Activated naive CD4-positive, alpha-beta T cell (primary cell): Measurements from ENCODE around the gene MS4A6A.
"Not testable (repeated sequence)": the region's sequence is repeated elsewhere in the genome, so short reads cannot be mapped to it uniquely, and the experiment has no call there.

Experiments
- DNase-seq, 4 experiments: peaks; one replicate each; lab custom pipeline; 2025; lab: John Stamatoyannopoulos, UW

Gene MS4A6A, protein sequence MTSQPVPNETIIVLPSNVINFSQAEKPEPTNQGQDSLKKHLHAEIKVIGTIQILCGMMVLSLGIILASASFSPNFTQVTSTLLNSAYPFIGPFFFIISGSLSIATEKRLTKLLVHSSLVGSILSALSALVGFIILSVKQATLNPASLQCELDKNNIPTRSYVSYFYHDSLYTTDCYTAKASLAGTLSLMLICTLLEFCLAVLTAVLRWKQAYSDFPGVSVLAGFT

GRCh38 chr11:60182541-60183330, at the start of gene MS4A6A:
Gene MS4A6A (minus strand): TSS chr11:60183083. CDS start chr11:60181727, 1,356 bp downstream.
- no peak for DNase-seq

DNA sequence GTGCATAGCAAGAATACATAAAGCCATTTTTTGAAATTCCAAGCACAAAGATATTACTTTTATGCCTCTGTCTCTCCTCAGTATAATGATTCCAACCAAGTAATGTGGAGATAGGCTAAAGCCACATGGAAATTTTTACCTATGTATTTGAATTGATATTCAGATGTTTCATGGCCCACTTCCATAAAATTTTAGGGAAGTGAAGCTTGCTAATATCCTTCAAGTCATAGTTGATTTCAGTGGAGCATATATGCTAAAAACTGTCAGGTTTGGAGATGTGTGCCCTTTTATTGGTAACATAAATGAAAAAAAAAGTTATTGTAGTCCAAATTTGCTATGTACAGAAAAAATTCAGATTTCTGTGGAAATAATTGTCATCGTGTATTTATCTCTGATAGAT, 47.8 kb upstream of the MS4A6A start:
- no peak for DNase-seq

DNA sequence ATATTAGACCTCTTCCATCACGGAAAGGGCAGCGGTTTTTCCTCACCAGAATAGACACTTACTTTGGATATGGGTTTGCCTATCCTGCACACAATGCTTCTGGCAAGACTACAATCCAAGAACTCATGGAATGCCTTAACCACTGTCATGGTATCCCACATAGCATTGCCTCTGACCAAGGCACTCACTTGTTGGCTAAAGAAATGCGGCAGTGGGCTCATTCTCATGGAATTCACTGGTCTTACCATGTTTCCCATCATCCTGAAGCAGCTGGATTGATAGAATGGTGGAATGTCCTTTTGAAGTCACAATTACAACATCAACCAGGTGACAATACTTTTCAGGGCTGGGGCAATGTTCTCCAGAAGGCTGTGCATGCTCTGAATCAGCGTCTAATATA, 39.3 kb upstream of the MS4A6A start:
- no peak for DNase-seq

GRCh38 chr11:60221692-60222091, 38.8 kb upstream of the MS4A6A start:
- DNase-seq, result no peak

DNA sequence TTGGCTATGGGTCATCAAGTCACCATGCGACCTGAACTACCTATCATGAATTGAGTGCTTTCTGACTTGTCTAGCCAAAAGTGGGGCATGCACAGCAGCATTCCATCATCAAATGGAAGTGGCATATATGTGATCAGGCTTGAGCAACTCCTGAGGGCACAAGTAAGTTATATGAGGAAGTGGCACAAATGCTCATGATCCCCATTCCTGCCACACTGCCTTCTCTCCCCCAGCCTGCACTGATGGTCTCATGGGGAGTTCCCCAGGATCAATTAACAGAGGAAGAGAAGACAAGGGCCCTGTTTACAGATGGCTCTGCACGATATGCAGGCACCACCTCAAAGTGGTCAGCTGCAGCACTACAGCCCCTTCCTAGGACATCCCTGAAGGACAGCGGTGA, 38.3 kb upstream of the MS4A6A start:
- no peak for DNase-seq

- DNase-seq, result no peak
These were observed 31.5 kb upstream of the MS4A6A start for GRCh38 chr11:60214386-60214785.

GRCh38 chr11:60211206-60211605, 28.3 kb upstream of the MS4A6A start:
- no peak for DNase-seq

DNA sequence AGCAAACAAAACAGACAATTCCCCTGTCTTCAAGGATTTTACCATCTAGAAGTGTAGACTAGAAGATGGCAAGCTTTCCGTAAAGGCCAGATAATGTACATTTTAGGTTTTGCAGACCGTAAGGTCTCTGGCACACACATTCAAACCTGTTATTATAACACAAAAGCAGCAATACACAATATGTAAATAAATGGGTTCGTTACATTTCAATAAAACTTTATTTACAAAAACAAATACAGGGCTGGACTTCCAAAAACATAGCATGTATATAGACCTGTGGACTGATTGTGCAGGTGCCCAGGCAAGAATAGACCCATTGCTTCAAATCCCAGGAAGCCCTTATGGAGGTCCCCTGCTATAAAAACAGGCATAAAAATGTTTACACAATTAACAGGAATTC, 27.1 kb upstream of the MS4A6A start:
- DNase-seq, result no peak

- no peak for DNase-seq
These were observed 26.1 kb upstream of the MS4A6A start for GRCh38 chr11:60208951-60209350.

DNA sequence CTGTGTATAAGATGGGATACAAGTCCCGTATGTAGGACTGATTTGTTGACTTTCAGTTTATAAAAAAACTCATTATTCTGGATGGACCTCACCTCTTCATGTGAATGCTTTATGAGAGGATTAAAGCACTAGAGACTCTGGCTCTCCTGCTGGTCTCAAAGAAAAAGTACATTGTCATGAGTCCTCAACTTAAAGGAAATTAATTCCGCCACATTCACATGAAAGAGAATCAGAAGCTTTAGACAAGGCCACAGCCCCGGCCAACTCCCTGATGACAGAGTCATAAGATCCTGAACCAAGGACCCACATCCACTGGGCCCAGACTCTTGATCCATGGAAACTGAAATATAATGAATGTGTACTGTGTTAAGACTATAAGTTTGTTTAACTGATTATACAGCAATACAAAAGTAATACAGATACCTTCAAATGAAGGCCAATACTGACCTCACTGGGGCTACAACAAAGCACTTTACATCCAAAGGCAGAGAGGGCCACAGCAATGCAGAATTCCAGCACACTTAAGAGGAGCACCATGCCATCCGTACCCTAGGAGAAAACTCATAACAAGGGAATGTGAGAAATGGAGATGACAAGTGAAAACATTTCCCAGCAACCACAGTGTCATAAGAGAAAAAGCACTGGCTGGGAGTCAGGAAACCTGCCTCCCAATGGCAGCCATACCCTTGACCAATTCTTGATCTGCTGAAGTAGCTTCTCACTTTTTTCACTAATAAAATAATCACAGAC, 25.4 kb upstream of the MS4A6A start:
- DNase-seq, result no peak

DNA sequence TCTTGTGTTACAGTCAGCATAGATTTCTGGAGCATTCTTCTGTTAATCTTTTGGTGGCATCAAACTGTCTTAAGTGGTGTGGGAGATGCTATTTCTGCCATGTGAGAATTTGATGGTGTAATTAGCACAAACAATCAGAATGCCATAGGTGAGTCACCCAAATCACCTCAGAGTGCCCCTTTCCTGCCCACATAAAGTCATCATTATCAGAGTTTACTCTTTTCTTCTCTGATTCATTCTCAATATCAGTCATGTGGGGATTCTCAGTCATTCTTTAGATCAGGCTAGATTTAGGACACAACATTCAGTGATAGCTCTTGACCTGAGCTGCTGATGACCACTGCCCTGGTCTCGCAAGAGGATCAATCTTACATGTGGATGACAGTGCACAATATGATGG, 23.7 kb upstream of the MS4A6A start:
- no peak for DNase-seq

- no peak for DNase-seq
These were observed 22.0 kb upstream of the MS4A6A start for GRCh38 chr11:60204922-60205321.

DNA sequence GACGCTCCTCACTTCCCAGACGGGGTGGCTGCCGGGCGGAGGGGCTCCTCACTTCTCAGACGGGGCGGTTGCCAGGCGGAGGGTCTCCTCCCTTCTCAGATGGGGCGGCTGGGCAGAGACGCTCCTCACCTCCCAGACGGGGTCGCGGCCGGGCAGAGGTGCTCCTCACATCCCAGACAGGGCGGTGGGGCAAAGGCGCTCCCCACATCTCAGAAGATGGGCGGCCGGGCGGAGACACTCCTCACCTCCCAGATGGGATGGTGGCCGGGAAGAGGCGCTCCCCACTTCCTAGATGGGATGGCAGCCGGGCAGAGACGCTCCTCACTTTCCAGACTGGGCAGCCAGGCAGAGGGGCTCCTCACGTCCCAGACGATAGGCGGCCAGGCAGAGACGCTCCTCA, 18.5 kb upstream of the MS4A6A start:
- DNase-seq, result not testable (repeated sequence)

GRCh38 chr11:60197442-60197841, 14.6 kb upstream of the MS4A6A start:
- no peak for DNase-seq

- DNase-seq, result no peak
These were observed 13.1 kb upstream of the MS4A6A start for GRCh38 chr11:60195923-60196368.

- no peak for DNase-seq
These were observed 11.6 kb upstream of the MS4A6A start for GRCh38 chr11:60194511-60194910.

- DNase-seq, result peak in 3 of 4 experiments; percentile 1 to 11 (median 1)
These were observed 11.0 kb upstream of the MS4A6A start for GRCh38 chr11:60193687-60194433.

GRCh38 chr11:60192564-60192963, 9.7 kb upstream of the MS4A6A start:
- not testable (repeated sequence) for DNase-seq

- DNase-seq, result not testable (repeated sequence)
These were observed 5.6 kb upstream of the MS4A6A start for GRCh38 chr11:60188481-60188880.

- DNase-seq, result not testable (repeated sequence)
These were observed 3.2 kb upstream of the MS4A6A start for GRCh38 chr11:60186128-60186527.

DNA sequence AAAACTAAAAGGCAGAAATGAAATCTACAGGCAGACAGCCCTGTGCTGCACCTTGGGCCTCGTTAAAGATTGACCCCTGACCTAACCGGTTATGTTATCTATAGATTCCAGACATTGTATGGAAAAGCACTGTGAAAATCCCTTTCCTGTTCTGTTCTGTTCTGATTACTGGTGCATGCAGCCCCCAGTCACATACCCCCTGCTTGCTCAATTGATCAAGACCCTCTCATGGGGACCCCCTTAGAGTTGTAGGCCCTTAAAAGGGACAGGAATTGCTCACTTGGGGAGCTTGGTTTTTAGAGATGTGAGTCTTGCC, 2.6 kb upstream of the MS4A6A start:
- DNase-seq, result not testable (repeated sequence)

- DNase-seq, result no peak
These were observed 2.1 kb upstream of the MS4A6A start for GRCh38 chr11:60184824-60185511.
